K562 (cell line): ENCODE results near the gene ARHGEF3. TPM values are rescaled to one million over a fixed set of nuclear protein-coding genes. Genes with fewer than 3 reads are reported as not detected.

Experiments used
- ATAC-seq: fragments of 200-7000 bp; cut with Tn5 transposase; 3 replicates; pipeline ENCODE4 v1.9.1; 2020; ENCODE audit warnings: moderate library complexity
- BruUV-seq: library from RNA; stranded (reverse); fragments of 400-500 nt; replicated peaks from 2 replicates; lab custom pipeline; 2021; lab: Mats Ljungman, UMichigan
- CTCF ChIA-PET: fragments of 300-600 bp; formaldehyde crosslinking; extraction: SDS; loops from one replicate; lab custom pipeline; 2021; ENCODE audit warnings: low intra/inter-chr PET ratio; lab: Yijun Ruan, JAX
- POLR2A ChIA-PET: fragments of 300-600, 350-650 bp; sonication (Branson Sonifier 250); formaldehyde crosslinking; extraction: SDS; loops from one replicate; lab custom pipeline; 2021; ENCODE audit warnings: antibody characterized with exemption, inconsistent platforms; lab: Yijun Ruan, JAX
- DNase-seq, 4 experiments: peaks; one replicate each; pipeline versions ENCODE4 v3.0.0 to v3.0.0-alpha.2; 2011 to 2018; ENCODE audit warnings: low spot score in 3 of 4, mixed read lengths in 3 of 4; ENCODE audit errors: extremely low read depth in 1 of 4
- FAIRE-seq: peaks from 2 replicates; lab custom pipeline; 2011; peaks lifted over from hg19 to GRCh38; lab: Jason Lieb, UNC
- H2AFZ ChIP-seq: 2 replicates; pipeline ENCODE4 v1.6.0; 2011; ENCODE audit warnings: low read depth, low read length, control low read depth, inconsistent platforms
- H3K27ac ChIP-seq: fragments of 200-600 bp; 3 replicates; pipeline ENCODE4 v1.8.0; 2011; ENCODE audit warnings: low read depth, mild to moderate bottlenecking, control low read depth, inconsistent platforms, low read length, moderate library complexity, mixed read lengths; ENCODE audit errors: extremely low read depth
- H3K27me3 ChIP-seq, 2 experiments: fragments of 300-600 bp in 1 of 2; 2 replicates in 1 of 2; 3 replicates in 1 of 2; pipeline versions ENCODE4 v1.6.0 to v1.8.0; 2011; ENCODE audit warnings: inconsistent platforms in 2 of 2, low read length in 2 of 2, mild to moderate bottlenecking in 1 of 2, mixed read lengths in 1 of 2, moderate library complexity in 1 of 2; ENCODE audit not compliant: control insufficient read depth in 2 of 2, insufficient read depth in 2 of 2
- H3K36me3 ChIP-seq: fragments of 300-600 bp; 3 replicates; pipeline ENCODE4 v1.8.0; 2011; ENCODE audit warnings: mild to moderate bottlenecking, low read length, inconsistent platforms; ENCODE audit not compliant: control insufficient read depth, insufficient read depth
- H3K4me1 ChIP-seq, 2 experiments: fragments of 200-600 bp in 1 of 2; replicated peaks in 1 of 2; 2 replicates in 1 of 2; 3 replicates in 1 of 2; pipeline versions ENCODE4 v1.5.1 to v1.8.0; 2011; ENCODE audit warnings: inconsistent platforms in 2 of 2, low read length in 2 of 2, mild to moderate bottlenecking in 1 of 2, mixed read lengths in 1 of 2, moderate library complexity in 1 of 2; ENCODE audit not compliant: control insufficient read depth in 2 of 2, insufficient read depth in 2 of 2
- H3K4me2 ChIP-seq: 2 replicates; pipeline ENCODE4 v1.6.1; 2011; ENCODE audit warnings: low read length, control low read depth, inconsistent platforms, mixed read lengths; ENCODE audit not compliant: insufficient read depth
- H3K4me3 ChIP-seq: fragments of 200-600 bp; sonication (generic), shearing (Covaris generic); 2 replicates; pipeline ENCODE4 v1.5.1; 2016; ENCODE audit warnings: control low read depth, inconsistent platforms
- H3K79me2 ChIP-seq: fragments of 200-600 bp; 3 replicates; pipeline ENCODE4 v1.8.0; 2011; ENCODE audit warnings: low read length, inconsistent platforms; ENCODE audit not compliant: control insufficient read depth, insufficient read depth
- H3K9ac ChIP-seq, 2 experiments: 2 replicates each; pipeline versions ENCODE4 v1.6.0 to v1.6.1; 2011; ENCODE audit warnings: low read depth in 2 of 2, low read length in 2 of 2, control low read depth in 1 of 2, inconsistent platforms in 1 of 2, mild to moderate bottlenecking in 1 of 2, mixed read lengths in 1 of 2; ENCODE audit not compliant: insufficient read depth in 1 of 2
- H3K9me1 ChIP-seq: one replicate; pipeline ENCODE4 v1.6.0; 2011; ENCODE audit warnings: inconsistent platforms, mild to moderate bottlenecking, low read length, moderate library complexity; ENCODE audit not compliant: control insufficient read depth, insufficient read depth
- H3K9me3 ChIP-seq: replicated peaks from 2 replicates; pipeline ENCODE4 v1.5.1; 2011; ENCODE audit warnings: low read depth, low read length, inconsistent platforms; ENCODE audit not compliant: control insufficient read depth, insufficient read depth
- H4K20me1 ChIP-seq: replicated peaks from 2 replicates; pipeline ENCODE4 v1.6.1; 2011; ENCODE audit warnings: low read length, inconsistent platforms, mixed read lengths; ENCODE audit not compliant: control insufficient read depth, insufficient read depth
- CXXC5 ChIP-seq: fragments of 250-450 bp; sonication (Bioruptor Pico); IDR thresholded peaks from 2 replicates; pipeline ENCODE4 v1.8.0; 2022; ENCODE audit warnings: inconsistent platforms, mild to moderate bottlenecking, moderate library complexity
- DNMT1 ChIP-seq: fragments of 450-650 bp; IDR thresholded peaks from 2 replicates; pipeline ENCODE4 v1.6.1; 2016; ENCODE audit warnings: antibody characterized with exemption, mild to moderate bottlenecking
- ELF1 ChIP-seq: fragments of 200-800 bp; sonication (Bioruptor generic); IDR thresholded peaks from 2 replicates; pipeline ENCODE4 v1.6.1; 2016; ENCODE audit warnings: missing genetic modification characterization, missing compliant biosample characterization
- ETV6 ChIP-seq, 3 experiments: fragments of 150-350 bp in 1 of 3; sonication (generic) in 1 of 3; formaldehyde crosslinking in 1 of 3; IDR thresholded peaks; 2 replicates each; pipeline versions ENCODE4 v1.6.1 to v1.8.0; 2014 to 2022; ENCODE audit warnings: borderline replicate concordance in 2 of 3, low read depth in 2 of 3, antibody characterized with exemption in 1 of 3, low read length in 1 of 3, mild to moderate bottlenecking in 1 of 3, missing genetic modification reagents in 1 of 3
- FOSL1 ChIP-seq: fragments of 200-800 bp; sonication (Bioruptor generic); conservative IDR thresholded peaks from 2 replicates; pipeline ENCODE4 v1.6.1; 2016; ENCODE audit warnings: missing genetic modification characterization, missing compliant biosample characterization
- HMG20B ChIP-seq: fragments of 250-450 bp; sonication (Bioruptor Pico); IDR thresholded peaks from 2 replicates; pipeline ENCODE4 v1.5.0; 2021; ENCODE audit warnings: mild to moderate bottlenecking
- KAT2B ChIP-seq: IDR thresholded peaks from one replicate; pipeline ENCODE4 v1.6.1; 2012; ENCODE audit warnings: low read depth, mild to moderate bottlenecking, control low read depth, inconsistent platforms, low read length, moderate library complexity
- MYNN ChIP-seq, 2 experiments: sonication (generic); formaldehyde crosslinking in 1 of 2; IDR thresholded peaks; 2 replicates each; pipeline versions ENCODE4 v1.5.0 to v1.6.1; 2016 to 2020; ENCODE audit warnings: antibody characterized with exemption in 1 of 2, missing genetic modification reagents in 1 of 2
- TCF7 ChIP-seq: sonication (generic); IDR thresholded peaks from 2 replicates; pipeline ENCODE4 v1.6.1; 2016; ENCODE audit warnings: antibody characterized with exemption, borderline replicate concordance
- TEAD1 ChIP-seq, 2 experiments: fragments of 450-650 bp in 1 of 2; sonication (generic) in 1 of 2; formaldehyde crosslinking; IDR thresholded peaks; 2 replicates each; pipeline versions ENCODE4 v1.4.0 to v1.8.0; 2020 to 2022; ENCODE audit warnings: mild to moderate bottlenecking in 2 of 2, missing genetic modification reagents in 1 of 2
- U2AF2 ChIP-seq: fragments of 200-400 bp; formaldehyde crosslinking; optimal IDR thresholded peaks from 2 replicates; pipeline ENCODE3; 2017; ENCODE audit warnings: low read depth, mild to moderate bottlenecking, low read length
- ZNF551 ChIP-seq: fragments of 250-450 bp; sonication (Bioruptor Pico); IDR thresholded peaks from 2 replicates; pipeline ENCODE4 v1.5.0; 2021; ENCODE audit warnings: mild to moderate bottlenecking, moderate library complexity
- ZNF695 ChIP-seq: fragments of 450-650 bp; formaldehyde crosslinking; IDR thresholded peaks from 2 replicates; pipeline ENCODE4 v1.4.0; 2020; ENCODE audit warnings: mild to moderate bottlenecking, moderate library complexity
- ZSCAN29 ChIP-seq: fragments of 450-650 bp; IDR thresholded peaks from 2 replicates; pipeline ENCODE4 v1.6.1; 2017
- WGBS: fragments of 100-300 bp; shearing (Covaris generic); methylation state at CpG from one replicate; pipeline ENCODE4 v1.1.6; 2016; ENCODE audit warnings: low coverage, mixed read lengths; ENCODE audit not compliant: insufficient coverage; ENCODE audit errors: missing lambda C conversion rate; 5-methylcytosine and 5-hydroxymethylcytosine counted together
- in situ Hi-C: fragments of 300-500 bp; cut with MboI; formaldehyde crosslinking; loops from 4 replicates; pipeline ENCODE4 v1.15.0; 2018; ENCODE audit warnings: inconsistent platforms, mixed read lengths
- intact Hi-C: fragments of 100-400 bp; cut with micrococcal nuclease; formaldehyde crosslinking; loops from 2 replicates; pipeline ENCODE4 v1.14.2; 2022
- polyA plus RNA-seq, 8 experiments: library from polyadenylated mRNA; depleted of rRNA in 4 of 8; stranded (reverse) in 5 of 8; unstranded in 3 of 8; fragments of >200 nt; fragmentation: Nextera tagmentation in 2 of 8; fragmentation: Illumina TruSeq in 1 of 8; extraction: Ambion mirVana in 2 of 8; extraction: Trizol in 1 of 8; gene quantifications; 2 replicates each; pipeline versions ENCODE4 v1.2.1 to v1.2.3, GENCODE V29; 2011 to 2014; ENCODE audit warnings: inconsistent platforms in 1 of 8, missing spikeins in 1 of 8
- total RNA-seq, 7 experiments: library from RNA; depleted of rRNA in 6 of 7; stranded (reverse); fragments of >200 nt in 6 of 7; fragmentation: Illumina TruSeq in 2 of 7; extraction: Trizol in 2 of 7; gene quantifications; 2 replicates each; pipeline versions ENCODE4 v1.2.1 to v1.2.3, GENCODE V29; 2011 to 2021; ENCODE audit warnings: low replicate concordance in 1 of 7
- TF ChIP-seq, protein P1 (sequence below), 2 experiments: IDR thresholded peaks; 2 replicates each; pipeline ENCODE4 v1.6.1; 2011; ENCODE audit warnings: borderline replicate concordance in 1 of 2, control low read depth in 1 of 2, low read depth in 1 of 2, low read length in 1 of 2, mild to moderate bottlenecking in 1 of 2, mixed read lengths in 1 of 2, moderate library complexity in 1 of 2; ENCODE audit not compliant: insufficient read depth in 1 of 2, insufficient read length in 1 of 2, poor library complexity in 1 of 2, severe bottlenecking in 1 of 2; ENCODE audit errors: extremely low read depth in 1 of 2
- TF ChIP-seq, protein P2 (sequence below): IDR thresholded peaks from 2 replicates; pipeline ENCODE4 v1.6.1; 2011; ENCODE audit not compliant: insufficient read length; ENCODE audit errors: extremely low read depth

Gene ARHGEF3
- total and polyA plus RNA-seq, 9 of the 15 experiments (the other 6 are each of a cell fraction or from before 2014, with no cell fraction given): 0.77 to 2.7 (median 1.4) TPM

DNA sequence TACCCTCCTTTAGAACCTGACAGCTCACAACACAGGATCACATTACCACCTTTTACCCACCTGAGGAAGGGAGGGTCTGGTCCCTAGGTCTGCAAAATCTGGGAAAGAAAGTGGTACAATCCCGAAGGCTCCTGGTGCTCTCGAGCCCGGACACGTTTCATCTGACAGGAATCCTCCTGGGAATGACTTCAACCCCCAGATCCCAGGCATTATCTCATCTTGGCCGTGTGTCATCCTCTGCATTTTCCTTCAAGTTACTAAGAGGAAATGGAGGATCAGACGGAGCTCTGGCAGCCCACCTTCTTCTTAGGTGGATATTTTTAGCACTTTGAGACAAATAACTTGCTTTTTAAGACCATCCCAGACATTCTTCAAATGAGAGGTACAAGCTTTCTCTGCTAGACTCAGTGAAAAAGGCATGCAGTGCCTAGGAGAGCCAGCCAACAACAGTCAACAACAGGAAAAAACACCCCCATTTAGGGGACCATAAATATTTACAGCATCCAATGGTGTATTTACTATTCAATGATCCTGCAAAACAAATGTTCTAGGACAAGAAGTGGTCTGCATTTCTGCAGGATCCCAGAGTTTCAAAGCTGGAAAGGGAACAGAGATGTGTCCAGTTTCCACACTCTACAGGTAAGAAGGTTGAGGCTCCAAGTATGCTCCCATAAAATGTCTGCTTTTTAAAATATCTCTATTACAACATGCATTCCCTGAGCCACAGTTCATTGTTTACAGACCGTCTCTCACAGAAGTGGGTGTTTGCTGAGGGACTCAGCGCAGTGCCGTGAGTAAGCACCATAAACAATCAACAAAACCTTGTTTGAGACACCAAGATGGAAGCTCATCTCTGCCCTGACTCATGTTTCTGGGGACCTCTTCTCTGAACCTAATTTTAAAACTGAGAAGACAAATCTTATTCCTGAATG, 38.3 kb upstream of the ARHGEF3 start:
- ATAC-seq: no peak

More for the DNA sequence above, 38.3 kb upstream of the ARHGEF3 start:
- in situ Hi-C loops: no loop called here
- no peak for FAIRE-seq
- intact Hi-C loops: no loop called here
- Histone ChIP-seq H4K20me1 (no peaks in the 10 kb centered on the region), H3K4me3 (no peak overlapping the region), H3K9me1 (no peaks in the 10 kb centered on the region), H3K36me3 (no peaks in the 10 kb centered on the region), H3K9ac (no peak overlapping the region), H3K4me2 (no peak overlapping the region), H3K9me3 (no peaks in the 10 kb centered on the region), H2AFZ (no peak overlapping the region), H3K79me2 (no peaks in the 10 kb centered on the region), H3K27me3 (no peaks in the 10 kb centered on the region), H3K4me1 (no peaks in the 10 kb centered on the region; a peak in 1 of 5 replicates), H3K27ac (no peak overlapping the region)
- CTCF ChIA-PET: no interaction called here
- no TSS peak for BruUV-seq
- POLR2A ChIA-PET: interaction anchor here (1.9 kb wide), 1 partner anchor 15 kb away, joined by 5 read pairs; no protein-coding TSS in a partner anchor
- under 1% methylated on average over 9 of the region's 9 CpGs for WGBS
- TF ChIP-seq CXXC5 (CRISPR knock-in tag) (no peak), MYNN (IDR thresholded peaks at IDR 0.05) (no peak), MYNN (CRISPR knock-in tag; IDR thresholded peaks at IDR 0.05) (no peak), ZSCAN29 (no peak), KAT2B (no peak), ZNF551 (CRISPR knock-in tag) (no peak), FOSL1 (tag) (no peak), ZNF695 (CRISPR knock-in tag) (no peak), U2AF2 (no peak), ELF1 (no peak), HMG20B (CRISPR knock-in tag) (no peak), TCF7 (no peak), TEAD1 (CRISPR knock-in tag; IDR thresholded peaks at IDR 0.05) (no peak), DNMT1 (no peak), ETV6 (IDR thresholded peaks at IDR 0.05; ENCODE audit: borderline replicate concordance in 1 of 2, low read depth in 2 of 2, low read length in 1 of 2) (no peak), ETV6 (CRISPR knock-in tag; IDR thresholded peaks at IDR 0.05; ENCODE audit: borderline replicate concordance) (no peak)
- TF ChIP-seq, protein P1, sequence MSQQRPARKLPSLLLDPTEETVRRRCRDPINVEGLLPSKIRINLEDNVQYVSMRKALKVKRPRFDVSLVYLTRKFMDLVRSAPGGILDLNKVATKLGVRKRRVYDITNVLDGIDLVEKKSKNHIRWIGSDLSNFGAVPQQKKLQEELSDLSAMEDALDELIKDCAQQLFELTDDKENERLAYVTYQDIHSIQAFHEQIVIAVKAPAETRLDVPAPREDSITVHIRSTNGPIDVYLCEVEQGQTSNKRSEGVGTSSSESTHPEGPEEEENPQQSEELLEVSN (IDR thresholded peaks at IDR 0.05; ENCODE audit: borderline replicate concordance in 1 of 2, extremely low read depth in 1 of 2, insufficient read depth in 1 of 2, insufficient read length in 1 of 2, low read depth in 1 of 2, low read length in 1 of 2, poor library complexity in 1 of 2, severe bottlenecking in 1 of 2): no peak
- TF ChIP-seq, protein P2, sequence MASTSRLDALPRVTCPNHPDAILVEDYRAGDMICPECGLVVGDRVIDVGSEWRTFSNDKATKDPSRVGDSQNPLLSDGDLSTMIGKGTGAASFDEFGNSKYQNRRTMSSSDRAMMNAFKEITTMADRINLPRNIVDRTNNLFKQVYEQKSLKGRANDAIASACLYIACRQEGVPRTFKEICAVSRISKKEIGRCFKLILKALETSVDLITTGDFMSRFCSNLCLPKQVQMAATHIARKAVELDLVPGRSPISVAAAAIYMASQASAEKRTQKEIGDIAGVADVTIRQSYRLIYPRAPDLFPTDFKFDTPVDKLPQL: no peak
- DNase-seq: no peak
